Embryonic facial prominence (tissue), 1 donor: Measurements from ENCODE around the gene DNAJC10.
"Not testable (repeated sequence)": the region's sequence is repeated elsewhere in the genome, so short reads cannot be mapped to it uniquely, and the experiment has no call there.

Experiments used
- DNase-seq: peaks from one replicate; pipeline ENCODE4 v3.0.0-alpha.2; 2016; ENCODE audit errors: extremely low spot score

Gene DNAJC10

DNA sequence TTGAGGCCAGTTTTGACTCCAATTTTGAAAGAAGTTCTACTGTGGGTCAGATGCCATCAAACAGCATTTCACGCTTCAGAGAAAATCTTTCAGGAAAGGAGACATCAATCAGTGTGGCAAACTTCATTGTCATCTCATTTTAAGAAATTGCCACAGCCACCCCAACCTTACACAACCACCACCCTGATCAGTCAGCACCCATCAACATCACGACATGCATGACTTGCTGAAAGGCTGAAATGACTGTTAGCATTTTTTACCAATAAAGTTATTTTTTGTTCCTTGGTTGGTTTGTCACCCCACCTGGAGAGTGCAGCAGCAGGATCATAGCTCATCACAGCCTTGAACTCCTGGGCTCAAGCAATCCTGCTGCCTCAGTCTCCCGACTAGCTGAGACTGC, 10.4 kb downstream of the DNAJC10 start:
- DNase-seq, result no peak

DNA sequence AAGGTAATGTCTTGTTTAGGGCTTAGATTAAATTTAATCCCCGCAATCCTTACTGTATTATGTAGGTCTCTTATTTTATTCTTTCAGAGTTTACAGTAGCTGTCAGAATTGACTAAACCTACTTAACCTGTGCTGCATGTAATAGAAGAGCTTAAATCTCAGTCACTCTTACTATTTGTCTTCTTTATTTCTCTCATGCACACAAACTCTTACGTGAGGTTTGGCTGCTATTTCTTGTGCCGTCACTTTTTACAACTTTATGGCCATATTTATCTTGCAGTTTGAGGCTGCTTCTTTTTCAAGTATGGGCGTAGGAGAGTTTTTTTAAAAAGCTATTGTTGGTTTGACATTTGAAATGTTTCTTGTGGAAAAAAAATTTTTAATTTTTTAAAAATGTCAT, 12.0 kb downstream of the DNAJC10 start:
- no peak for DNase-seq

DNA sequence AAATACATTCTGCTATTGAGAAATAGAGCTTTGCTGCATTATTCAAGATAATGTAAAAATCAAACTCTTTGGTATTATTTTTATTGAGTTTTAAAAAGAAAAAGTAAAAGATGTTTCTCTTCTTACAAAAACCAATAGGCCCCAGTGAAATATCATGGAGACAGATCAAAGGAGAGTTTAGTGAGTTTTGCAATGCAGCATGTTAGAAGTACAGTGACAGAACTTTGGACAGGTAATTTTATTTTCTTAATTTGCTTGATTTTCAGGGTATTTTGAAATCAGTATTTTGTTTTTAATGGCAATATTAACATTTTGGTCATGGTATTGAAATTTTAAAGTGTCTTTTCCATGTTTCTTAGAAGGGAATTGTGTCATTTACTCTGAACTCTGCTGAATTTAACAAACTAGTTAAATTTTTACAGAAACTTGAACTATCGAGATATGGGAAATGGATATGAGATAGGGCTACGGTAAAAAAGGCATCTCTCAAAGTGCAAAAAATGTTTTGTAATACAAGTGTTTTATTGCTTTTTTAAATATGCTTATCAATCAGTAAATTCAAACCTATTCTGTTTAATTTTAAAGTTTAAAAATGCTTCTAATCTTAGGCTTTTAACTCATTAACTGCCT, 13.8 kb downstream of the DNAJC10 start:
- no peak for DNase-seq

DNA sequence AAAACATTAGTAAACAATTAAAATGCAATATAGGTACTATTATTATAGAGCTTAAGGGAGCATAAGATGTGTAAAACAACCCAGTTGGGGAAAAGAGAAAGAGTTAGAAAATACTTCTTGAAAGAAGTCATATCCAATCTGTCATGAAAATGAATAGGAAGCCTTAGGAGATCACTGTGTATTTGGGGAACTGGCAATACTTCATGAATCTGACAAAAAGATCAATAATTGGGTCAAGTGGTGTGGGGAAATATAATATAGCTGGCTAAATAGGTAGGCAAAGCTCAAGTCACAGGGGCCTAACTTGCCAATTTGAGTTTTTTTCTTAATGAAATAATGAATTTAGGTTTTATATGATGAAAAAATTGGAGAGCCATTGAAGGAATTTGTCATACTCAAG, 14.4 kb downstream of the DNAJC10 start:
- DNase-seq, result no peak

DNA sequence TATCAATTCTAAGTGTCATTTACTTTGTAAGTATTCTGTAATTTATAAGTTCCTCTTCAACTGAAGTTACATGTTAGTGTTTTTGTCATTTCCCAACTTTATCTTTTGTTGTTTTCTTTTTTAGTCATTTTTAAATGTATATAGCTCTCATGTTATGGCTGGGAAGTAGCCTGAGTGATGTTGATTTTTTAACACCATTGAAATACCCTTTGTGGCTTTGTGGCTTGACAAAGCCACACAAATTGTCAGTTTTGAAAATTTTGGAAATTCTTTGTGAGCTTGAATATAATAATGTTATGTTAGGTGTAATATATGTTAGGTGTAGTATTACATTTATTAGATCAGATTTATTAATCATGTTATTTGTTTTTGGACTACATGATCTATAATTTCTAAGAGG, 16.7 kb downstream of the DNAJC10 start:
- DNase-seq, result no peak

DNA sequence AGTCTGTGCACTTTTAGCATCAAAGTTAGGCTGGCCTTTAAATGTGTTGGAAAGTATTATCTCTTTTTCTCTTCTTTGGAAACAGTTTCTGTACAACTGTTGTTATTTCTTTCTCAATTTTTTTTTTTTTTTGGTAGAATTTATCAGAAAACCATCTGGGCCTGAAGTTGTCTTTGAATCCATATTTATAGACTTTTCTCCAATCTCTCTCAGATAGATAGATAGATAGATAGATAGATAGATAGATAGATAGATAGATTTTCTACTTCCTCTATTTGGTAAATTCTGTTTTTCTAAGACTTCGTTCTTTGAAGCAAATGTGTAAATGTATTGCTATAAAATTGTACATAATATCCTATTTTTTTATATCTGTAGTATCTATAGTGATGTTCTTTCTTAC, 17.5 kb downstream of the DNAJC10 start:
- DNase-seq, result no peak

DNA sequence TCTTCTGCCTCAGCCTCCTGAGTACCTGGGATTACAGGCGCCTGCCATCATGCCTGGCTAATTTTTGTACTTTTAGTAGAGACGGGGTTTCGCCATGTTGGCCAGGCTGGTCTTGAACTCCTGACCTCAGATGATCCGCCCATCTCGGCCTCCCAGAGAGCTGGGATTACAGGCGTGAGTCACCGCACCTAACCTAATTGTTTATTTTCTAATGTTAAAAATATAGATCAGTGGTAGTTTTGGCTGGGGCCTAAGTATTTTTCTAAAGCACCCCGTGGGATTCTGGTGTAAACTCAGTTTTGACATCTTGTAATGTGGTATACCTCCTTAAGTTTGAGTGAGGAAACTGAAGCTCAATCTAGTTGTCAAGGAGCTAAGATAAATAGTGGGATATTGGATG, 20.8 kb downstream of the DNAJC10 start:
- DNase-seq, result not testable (repeated sequence)

DNA sequence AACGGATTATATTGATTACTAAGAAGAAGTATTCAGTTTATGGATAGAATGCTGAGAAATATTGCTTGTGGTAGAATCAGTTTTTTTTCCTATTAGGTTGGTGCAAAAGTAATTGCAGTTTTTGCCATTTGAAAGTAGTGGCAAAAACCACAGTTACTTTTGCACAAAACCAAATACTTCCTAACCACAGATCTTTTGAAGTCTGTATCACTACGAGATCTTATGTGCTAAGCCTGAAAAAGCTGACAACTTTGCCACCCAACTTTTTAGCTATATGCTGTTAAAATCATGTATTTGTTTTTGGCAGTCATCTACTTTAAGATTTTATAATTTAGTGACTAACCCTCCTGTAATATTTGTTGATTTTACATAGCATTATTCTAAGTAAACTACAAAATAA, 24.6 kb downstream of the DNAJC10 start:
- DNase-seq, result no peak

DNA sequence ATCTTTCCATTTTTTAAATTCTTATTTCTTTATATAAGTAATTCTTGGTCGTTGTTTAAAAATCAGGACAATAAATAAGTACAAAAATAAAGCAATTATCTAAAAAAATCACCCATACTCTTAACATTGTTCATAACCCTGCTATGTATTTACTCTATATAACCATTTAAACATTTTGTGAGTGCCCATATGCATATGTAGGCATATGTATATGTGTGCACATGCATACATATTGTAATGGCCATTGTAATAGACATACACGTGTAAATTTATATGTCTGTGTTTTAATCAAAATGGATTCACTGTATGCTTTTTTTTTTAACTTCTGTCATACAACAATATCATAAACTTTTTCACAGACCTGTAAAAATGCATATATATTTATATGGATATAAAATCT, 25.6 kb downstream of the DNAJC10 start:
- no peak for DNase-seq

DNA sequence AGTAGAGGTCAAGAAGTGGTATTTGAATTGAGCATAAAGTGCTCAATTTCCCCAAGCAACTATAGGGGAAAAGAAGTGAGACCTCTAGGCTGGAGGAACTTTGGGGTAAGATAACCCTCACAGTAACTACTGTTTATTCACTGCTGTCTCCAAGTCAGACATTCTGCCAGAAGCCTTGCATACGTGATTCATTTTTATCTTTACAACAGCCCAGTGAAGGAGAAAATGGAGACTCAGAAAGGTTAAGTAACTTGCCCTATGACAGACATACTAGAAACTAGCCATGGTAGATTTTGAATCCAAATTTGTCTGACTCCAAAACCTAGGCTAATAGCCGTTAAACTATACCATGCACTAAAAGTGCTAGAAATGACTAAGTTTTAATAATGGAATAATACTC, 28.4 kb downstream of the DNAJC10 start:
- DNase-seq, result no peak

DNA sequence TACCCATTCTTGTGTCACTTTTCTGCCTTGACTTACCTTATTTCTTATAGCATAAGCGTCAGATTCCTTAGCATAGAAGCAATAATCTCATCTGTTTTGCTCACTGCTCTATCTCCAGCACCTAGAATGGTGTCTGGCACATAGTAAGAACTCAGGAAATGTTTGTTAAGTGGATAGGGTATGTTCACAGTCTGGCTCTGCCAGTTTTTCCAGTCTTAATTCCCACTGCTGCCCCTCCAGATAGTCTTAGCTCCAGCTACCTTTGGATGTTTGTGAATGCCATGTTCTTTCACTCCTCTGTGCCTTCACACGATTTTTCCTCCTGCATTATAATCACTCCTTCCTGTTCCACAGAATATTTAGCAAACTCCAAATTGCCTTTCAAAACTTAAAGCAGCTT, 29.0 kb downstream of the DNAJC10 start:
- DNase-seq, result no peak

DNA sequence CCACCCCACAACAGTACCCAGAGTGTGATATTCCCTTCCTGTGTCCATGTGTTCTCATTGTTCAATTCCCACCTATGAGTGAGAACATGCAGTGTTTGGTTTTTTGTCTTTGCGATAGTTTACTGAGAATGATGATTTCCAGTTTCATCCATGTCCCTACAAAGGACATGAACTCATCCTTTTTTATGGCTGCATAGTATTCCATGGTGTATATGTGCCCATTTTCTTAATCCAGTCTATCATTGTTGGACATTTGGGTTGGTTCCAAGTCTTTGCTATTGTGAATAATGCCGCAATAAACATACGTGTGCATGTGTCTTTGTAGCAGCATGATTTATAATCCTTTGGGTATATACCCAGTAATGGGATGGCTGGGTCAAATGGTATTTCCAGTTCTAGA, 29.8 kb downstream of the DNAJC10 start:
- not testable (repeated sequence) for DNase-seq

DNA sequence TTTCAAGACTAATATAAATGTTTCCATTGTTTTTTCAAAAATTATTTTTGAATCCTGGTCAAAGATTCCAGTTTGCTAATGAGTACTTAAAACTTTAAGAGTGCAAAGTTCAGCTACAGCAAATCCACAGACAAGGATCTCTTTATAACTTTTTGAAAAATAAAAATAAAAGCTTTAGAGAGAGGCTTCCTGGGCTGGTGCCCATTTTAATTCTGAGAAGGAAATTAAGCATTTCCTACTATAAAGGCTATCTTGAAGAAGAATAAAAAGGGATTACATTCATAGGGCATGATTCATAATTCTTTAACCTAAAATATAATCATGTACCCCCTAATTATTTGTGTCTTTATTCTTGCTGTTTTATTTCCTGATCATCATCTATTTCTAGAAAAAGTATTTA, 38.2 kb downstream of the DNAJC10 start:
- DNase-seq, result no peak

DNA sequence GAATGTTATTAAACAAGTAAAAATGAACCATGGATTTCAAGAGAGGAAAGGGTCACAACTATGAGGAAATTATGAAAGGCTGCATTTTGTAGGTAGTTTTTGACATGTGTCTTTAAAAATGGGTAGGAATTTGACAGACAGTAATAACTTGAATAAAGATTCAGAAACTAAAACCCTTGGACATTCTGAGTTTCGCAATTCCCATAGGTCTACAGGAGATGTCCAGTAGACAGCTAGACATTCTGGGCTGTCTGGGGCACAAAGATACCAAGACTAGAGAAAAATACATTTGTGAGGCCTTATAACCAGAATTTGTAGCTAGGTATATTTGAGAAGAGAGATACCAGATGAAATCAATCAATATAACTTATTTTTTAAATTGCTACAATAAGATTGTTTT, 42.3 kb downstream of the DNAJC10 start:
- DNase-seq, result no peak

DNA sequence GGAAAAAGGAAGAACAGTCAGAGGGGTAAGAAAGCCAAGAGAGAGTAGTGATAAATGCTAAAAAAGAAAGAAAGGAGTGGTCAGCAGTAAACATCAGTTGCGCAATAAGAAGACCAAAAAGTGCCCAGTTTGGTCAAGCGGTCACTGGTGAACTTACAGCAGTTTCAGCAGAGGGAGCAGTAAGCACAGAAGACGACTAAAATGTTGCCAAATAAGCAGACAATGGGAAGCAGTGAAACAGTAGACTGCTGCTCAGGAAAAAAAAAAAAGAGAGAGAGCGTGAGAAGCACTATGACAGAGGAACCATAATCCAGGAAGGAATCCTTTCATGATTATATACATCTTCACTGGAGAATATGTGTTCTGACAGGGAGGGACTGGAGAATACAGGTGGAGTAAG, 45.8 kb downstream of the DNAJC10 start:
- no peak for DNase-seq

DNA sequence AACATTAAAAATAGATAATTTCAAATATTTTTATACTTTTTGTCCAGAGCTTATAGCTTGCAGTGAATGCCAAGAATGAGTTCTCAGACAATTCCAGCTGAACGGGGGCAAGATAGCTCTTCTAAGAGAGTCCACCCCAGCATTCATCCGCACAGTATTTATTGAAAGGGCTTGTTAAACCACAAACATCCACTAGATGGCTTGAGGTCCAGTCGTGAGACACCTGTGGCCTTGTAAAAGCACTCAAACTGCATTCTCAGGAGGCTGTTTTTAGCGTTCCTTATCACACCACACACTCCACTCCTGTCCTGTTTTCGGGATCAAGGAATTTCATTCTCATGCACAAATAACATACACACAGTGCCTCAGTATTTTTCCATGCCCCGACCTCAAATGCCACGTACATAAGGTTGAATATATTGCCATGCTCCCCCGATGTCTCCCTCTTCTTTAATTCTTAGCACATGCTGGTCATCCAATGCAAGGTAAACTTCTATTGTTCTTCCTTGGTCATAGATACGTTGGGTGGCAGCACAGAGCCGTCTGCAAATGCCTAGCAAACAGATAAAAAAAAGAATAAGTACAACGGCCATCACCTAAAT, 47.4 kb downstream of the DNAJC10 start:
- no peak for DNase-seq

DNA sequence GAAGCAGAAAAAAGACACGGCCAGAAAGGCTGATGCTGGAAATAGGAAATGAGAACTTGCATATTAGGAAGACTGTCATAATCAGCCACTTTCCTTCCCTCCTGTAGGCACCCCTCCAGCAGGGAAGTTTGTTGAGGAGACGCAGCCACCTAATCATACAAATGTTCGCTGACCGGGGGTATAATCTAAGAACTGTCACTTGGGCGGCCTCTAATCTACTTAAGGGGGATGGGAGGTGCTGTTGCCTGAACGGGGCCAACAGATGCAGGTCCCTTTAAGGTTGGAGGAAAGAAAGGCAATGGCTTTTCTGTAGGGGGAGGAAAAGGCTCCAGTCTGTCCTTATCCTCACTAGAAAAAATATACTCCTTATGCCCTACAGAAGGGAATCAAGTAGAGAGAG, 50.6 kb downstream of the DNAJC10 start:
- DNase-seq, result no peak

DNA sequence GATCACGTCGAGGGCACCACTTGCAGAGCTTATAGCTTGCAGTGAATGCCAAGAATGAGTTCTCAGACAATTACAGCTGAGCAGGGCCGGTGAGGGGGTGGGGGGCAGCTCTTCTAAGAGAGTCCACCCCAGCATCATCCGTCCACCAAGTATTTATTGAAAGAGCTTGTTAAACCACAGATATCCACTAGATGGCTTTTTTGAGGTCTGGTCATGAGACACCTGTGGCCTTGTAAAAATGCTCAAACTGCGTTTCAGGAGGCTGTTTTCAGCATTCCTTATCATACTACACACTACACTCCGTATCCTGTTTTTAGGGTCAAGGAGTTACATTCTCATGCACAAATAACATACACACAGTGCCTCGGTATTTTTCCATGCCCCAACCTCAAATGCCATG, 51.5 kb downstream of the DNAJC10 start:
- no peak for DNase-seq

DNA sequence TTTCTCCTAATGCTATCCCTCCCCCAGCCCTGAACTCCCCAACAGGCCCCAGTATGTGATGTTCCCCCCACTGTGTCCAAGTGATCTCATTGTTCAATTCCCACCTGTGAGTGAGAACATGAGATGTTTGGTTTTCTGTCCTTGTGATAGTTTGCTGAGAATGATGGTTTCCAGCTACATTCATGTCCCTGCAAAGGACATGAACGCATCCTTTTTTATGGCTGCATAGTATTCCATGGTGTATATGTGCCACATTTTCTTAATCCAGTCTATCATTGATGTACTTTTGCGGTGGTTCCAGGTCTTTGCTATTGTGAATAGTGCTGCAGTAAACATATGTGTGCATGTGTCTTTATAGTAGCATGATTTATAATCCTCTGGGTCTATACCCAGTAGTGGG, 52.9 kb downstream of the DNAJC10 start:
- not testable (repeated sequence) for DNase-seq

DNA sequence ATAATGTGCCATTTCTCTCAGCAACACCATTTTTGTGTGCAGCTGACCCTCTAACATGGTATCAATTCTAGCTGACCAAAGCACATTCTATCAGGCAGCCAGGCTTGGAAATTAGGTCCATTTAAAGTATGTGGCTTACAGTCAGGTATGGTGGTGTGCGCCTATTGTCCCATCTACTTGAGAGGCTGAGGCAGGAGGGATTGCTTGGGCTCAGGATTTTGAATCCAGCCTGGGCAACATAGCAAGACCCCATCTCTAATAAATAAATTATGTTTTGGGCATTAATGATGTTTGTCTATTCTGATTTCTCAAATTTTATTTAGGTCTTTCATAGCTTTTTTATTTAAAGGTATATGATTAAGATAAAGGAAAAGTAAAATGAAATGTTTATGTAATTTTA, 63.3 kb downstream of the DNAJC10 start:
- DNase-seq, result no peak

DNA sequence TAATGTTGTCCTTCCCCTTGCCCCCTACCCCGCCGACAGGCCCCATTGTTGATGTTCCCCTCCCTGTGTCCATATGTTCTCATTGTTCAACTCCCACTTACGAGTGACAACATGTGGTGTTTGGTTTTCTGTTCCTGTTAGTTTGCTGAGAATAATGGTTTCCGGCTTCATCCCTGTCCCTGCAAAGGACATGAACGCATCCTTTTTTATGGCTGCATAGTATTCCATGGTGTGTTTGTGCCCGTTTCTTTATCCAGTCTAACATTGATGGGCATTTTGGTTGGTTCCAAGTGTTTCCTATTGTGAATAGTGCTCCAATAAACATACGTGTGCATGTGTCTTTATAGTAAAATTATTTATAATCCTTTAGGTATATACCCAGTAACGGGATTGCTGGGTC, 65.0 kb downstream of the DNAJC10 start:
- DNase-seq, result not testable (repeated sequence)

DNA sequence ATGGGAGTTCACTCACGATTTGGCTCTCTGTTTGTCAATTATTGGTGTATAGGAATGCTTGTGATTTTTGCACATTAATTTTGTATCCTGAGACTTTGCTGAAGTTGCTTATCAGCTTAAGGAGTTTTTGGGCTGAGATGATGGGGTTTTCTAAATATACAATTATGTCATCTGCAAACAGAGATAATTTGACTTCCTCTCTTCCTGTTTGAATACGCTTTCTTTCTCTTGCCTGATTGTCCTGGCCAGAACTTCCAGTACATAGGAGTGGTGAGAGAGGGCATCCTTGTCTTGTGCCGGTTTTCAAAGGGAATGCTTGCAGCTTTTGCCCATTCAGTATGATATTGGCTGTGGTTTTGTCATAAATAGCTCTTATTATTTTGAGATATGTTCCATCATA, 66.6 kb downstream of the DNAJC10 start:
- DNase-seq, result not testable (repeated sequence)

DNA sequence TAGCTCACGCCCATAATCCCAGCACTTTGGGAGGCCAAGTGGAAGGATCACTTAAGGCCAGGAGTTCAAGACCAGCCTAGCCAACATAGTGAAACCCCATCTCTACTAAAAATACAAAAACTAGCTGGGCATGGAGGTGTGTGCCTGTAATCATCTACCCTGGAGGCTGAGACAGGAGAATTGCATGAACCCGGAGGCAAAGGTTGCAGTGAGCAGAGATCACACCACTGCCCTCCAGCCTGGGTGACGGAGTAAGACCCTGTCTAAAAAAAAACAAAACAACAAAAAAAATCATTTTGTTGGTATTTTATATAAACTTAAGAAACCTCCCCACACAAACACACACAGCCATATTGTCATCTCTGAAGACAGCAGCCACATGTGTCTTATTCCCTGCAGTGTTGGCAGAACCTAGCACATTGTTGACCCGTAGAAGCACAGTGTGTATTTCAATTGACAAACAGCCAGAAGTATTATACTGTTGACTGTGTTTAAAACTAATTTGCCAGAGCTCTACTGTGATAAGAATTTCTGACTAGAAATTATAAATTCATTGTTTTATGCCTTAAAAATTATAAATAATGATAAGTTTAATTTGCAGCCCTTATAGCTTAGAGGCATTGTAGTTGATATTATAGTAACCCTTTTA, 68.1 kb downstream of the DNAJC10 start:
- DNase-seq, result no peak

DNA sequence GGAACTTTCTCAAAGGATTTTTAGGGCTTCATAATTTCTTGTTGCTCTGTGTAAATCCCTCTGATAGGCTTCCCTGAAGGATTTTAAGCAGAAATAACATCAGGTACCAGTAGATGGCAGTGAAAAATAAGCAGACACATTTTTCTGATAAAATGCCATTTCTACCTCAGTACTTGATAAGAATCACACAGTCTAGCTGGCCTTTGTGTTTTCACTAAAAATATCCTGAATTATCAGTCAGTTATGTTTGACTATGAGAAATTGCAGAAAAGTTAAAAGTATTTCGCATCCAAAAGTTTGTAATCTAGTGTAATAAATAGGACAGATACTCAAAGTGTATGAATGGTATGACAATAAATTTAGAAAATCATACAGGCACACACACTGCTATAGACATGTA, 68.7 kb downstream of the DNAJC10 start:
- DNase-seq, result peak; percentile 30
